Measurements from ENCODE around the gene BRPF3. TPM values are rescaled to one million over a fixed set of nuclear protein-coding genes. Genes with fewer than 3 reads are reported as not detected.

Gene BRPF3
- total and polyA plus RNA-seq, 10 of the 15 experiments (the other 5 are each of a cell fraction or from before 2014, with no cell fraction given): 2.3 to 16.1 (median 6.7) TPM

GRCh38 chr6:36239774-36240173 is 43.2 kb downstream of the BRPF3 start:
- no peak for FAIRE-seq
- ChIA-PET RAD21 (ENCODE audit: unreplicated experiment) (no interaction called here), POLR2A (no interaction called here)

More at GRCh38 chr6:36239774-36240173, 43.2 kb downstream of the BRPF3 start:
- in situ Hi-C loops (cut with MboI) (no loop called here), intact Hi-C loops (cut with micrococcal nuclease; ENCODE audit: unreplicated experiment) (no loop called here)
- Histone ChIP-seq H3K4me3 (no peak overlapping the region), H3K27me3 (replicated peaks in 1 of 2; ENCODE audit: control insufficient read depth in 2 of 2, insufficient read depth in 2 of 2, low read length in 1 of 2) (no peaks in the 10 kb centered on the region), H2AFZ (ENCODE audit: control insufficient read depth, low read depth, low read length) (no peak overlapping the region), H3K9ac (ENCODE audit: control insufficient read depth, insufficient read depth, low read length) (no peak overlapping the region), H3K4me1 (ENCODE audit: control insufficient read depth, insufficient read depth, low read length) (peaks cover 6% of the 10 kb centered on the region; the same call in 1 of the 2 replicates), H3K36me3 (ENCODE audit: control insufficient read depth in 2 of 2, insufficient read depth in 2 of 2, low read length in 1 of 2) (no peaks in the 10 kb centered on the region), H3K27ac (ENCODE audit: control insufficient read depth, insufficient read depth) (no peak overlapping the region), H4K20me1 (ENCODE audit: control insufficient read depth, insufficient read depth) (no peaks in the 10 kb centered on the region), H3K9me3 (replicated peaks; ENCODE audit: control insufficient read depth, insufficient read depth, low read length) (no peaks in the 10 kb centered on the region), H3K4me2 (ENCODE audit: control insufficient read depth, insufficient read depth) (no peak overlapping the region), H3K79me2 (ENCODE audit: control insufficient read depth, insufficient read depth, low read length) (no peaks in the 10 kb centered on the region)
- TF ChIP-seq PBX3 (IDR thresholded peaks at IDR 0.05; ENCODE audit: insufficient replicate concordance, low read depth, low read length) (no peak), JUND (IDR thresholded peaks at IDR 0.05; ENCODE audit: low read depth, low read length) (no peak), CTCF (IDR thresholded peaks at IDR 0.05 in 2 of 3, conservative IDR thresholded peaks at IDR 0.05 in 1 of 3; ENCODE audit: control insufficient read depth in 2 of 3, extremely low read depth in 1 of 3, insufficient read depth in 1 of 3, low read depth in 3 of 3, low read length in 3 of 3) (no peak), KAT2A (conservative IDR thresholded peaks at IDR 0.05; ENCODE audit: control insufficient read depth, low read depth, low read length) (no peak)
- no peak for DNase-seq (ENCODE audit: low read depth, low spot score)
- no peak for ATAC-seq
- no TSS peak for BruUV-seq (replicated peaks)
- ChIA-PET SMC1A (ENCODE audit: uncharacterized antibody, unreplicated experiment) (no interaction called here), CTCF (no interaction called here)
- 70% methylated on average over 5 of the region's 5 CpGs for WGBS (ENCODE audit: insufficient coverage, insufficient replicate concordance, low lambda C conversion rate, missing lambda C conversion rate)

Data from GM12878 (cell line).